ENCODE results near the gene ADGRD1.

Gene ADGRD1

DNA sequence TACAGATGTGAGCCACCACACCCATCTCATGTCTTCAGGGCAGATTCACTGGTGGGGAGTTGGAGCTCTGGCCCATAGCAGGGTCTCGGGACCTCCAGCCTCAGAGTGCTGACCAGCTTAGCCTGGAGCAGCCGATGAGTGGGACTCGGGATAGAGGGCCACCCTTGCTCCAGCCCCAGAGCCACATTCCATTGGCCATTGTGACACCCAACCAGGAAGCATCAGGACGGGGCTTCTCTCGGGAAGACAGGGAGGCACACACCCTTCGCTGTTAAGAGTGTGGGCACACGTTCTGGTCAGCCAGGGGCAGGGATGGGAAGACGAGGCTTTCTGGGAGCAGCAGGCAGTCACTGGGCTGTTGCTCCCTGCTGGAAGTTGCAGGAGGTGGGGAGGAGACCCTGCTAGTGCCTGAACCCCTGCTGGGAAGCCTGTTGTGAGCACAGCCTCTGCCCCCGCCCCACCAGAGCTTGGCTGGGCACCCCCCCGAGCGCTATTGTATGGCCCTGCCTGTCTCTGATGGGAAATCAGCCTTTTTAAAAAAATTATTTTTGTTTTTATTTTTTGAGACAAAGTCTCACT, 1.6 kb downstream of the ADGRD1 start:
- no peak for TF ChIP-seq RAD21 (IDR thresholded peaks at IDR 0.05; ENCODE audit: low read depth)
- no peak for TF ChIP-seq NFIC (IDR thresholded peaks at IDR 0.05)
- TF ChIP-seq EP300 (IDR thresholded peaks at IDR 0.05; ENCODE audit: borderline replicate concordance) = no peak
- no peak for TF ChIP-seq YY1 (IDR thresholded peaks at IDR 0.05; ENCODE audit: low read depth)
- no peak for TF ChIP-seq TAF1 (IDR thresholded peaks at IDR 0.05; ENCODE audit: low read depth)
- TF ChIP-seq EGR1 (IDR thresholded peaks at IDR 0.05) = no peak
- TF ChIP-seq MAX (IDR thresholded peaks at IDR 0.05) = no peak
- no peak for TF ChIP-seq TCF12 (IDR thresholded peaks at IDR 0.05; ENCODE audit: low read depth)
- TF ChIP-seq USF1 (IDR thresholded peaks at IDR 0.05) = no peak
- no peak for TF ChIP-seq FOXM1 (IDR thresholded peaks at IDR 0.05; ENCODE audit: borderline replicate concordance, low read depth)
- no peak for TF ChIP-seq CEBPB (IDR thresholded peaks at IDR 0.05)
- TF ChIP-seq CREB1 (IDR thresholded peaks at IDR 0.05; ENCODE audit: low read depth) = no peak
- no peak for TF ChIP-seq ZBTB7A (IDR thresholded peaks at IDR 0.05; ENCODE audit: low read depth)

- TF ChIP-seq USF1 (IDR thresholded peaks at IDR 0.05) = no peak
- TF ChIP-seq FOXM1 (IDR thresholded peaks at IDR 0.05; ENCODE audit: borderline replicate concordance, low read depth) = no peak
- TF ChIP-seq TAF1 (IDR thresholded peaks at IDR 0.05; ENCODE audit: low read depth) = no peak
- no peak for TF ChIP-seq TCF12 (IDR thresholded peaks at IDR 0.05; ENCODE audit: low read depth)
- no peak for TF ChIP-seq CEBPB (IDR thresholded peaks at IDR 0.05)
- no peak for TF ChIP-seq CREB1 (IDR thresholded peaks at IDR 0.05; ENCODE audit: low read depth)
- no peak for TF ChIP-seq ZBTB7A (IDR thresholded peaks at IDR 0.05; ENCODE audit: low read depth)
- TF ChIP-seq NFIC (IDR thresholded peaks at IDR 0.05) = no peak
- no peak for TF ChIP-seq TEAD4 (IDR thresholded peaks at IDR 0.05)
- TF ChIP-seq EP300 (IDR thresholded peaks at IDR 0.05; ENCODE audit: borderline replicate concordance) = no peak
- TF ChIP-seq YY1 (IDR thresholded peaks at IDR 0.05; ENCODE audit: low read depth) = no peak
Measured at GRCh38 chr12:130956009-130956408, 2.3 kb downstream of the ADGRD1 start.

GRCh38 chr12:130956456-130957303, 3.0 kb downstream of the ADGRD1 start:
- no peak for TF ChIP-seq TAF1 (IDR thresholded peaks at IDR 0.05; ENCODE audit: low read depth)
- no peak for TF ChIP-seq TEAD4 (IDR thresholded peaks at IDR 0.05)
- no peak for TF ChIP-seq YY1 (IDR thresholded peaks at IDR 0.05; ENCODE audit: low read depth)
- TF ChIP-seq EP300 (IDR thresholded peaks at IDR 0.05; ENCODE audit: borderline replicate concordance) = no peak
- TF ChIP-seq MAX (IDR thresholded peaks at IDR 0.05) = no peak
- no peak for TF ChIP-seq TCF12 (IDR thresholded peaks at IDR 0.05; ENCODE audit: low read depth)
- no peak for TF ChIP-seq REST (IDR thresholded peaks at IDR 0.05; ENCODE audit: low read depth)
- TF ChIP-seq USF1 (IDR thresholded peaks at IDR 0.05) = no peak
- no peak for TF ChIP-seq CREB1 (IDR thresholded peaks at IDR 0.05; ENCODE audit: low read depth)
- no peak for TF ChIP-seq CEBPB (IDR thresholded peaks at IDR 0.05)
- TF ChIP-seq FOXM1 (IDR thresholded peaks at IDR 0.05; ENCODE audit: borderline replicate concordance, low read depth) = no peak
- no peak for TF ChIP-seq ZBTB7A (IDR thresholded peaks at IDR 0.05; ENCODE audit: low read depth)
- TF ChIP-seq EGR1 (IDR thresholded peaks at IDR 0.05) = no peak
- no peak for TF ChIP-seq NFIC (IDR thresholded peaks at IDR 0.05)
- TF ChIP-seq RAD21 (IDR thresholded peaks at IDR 0.05; ENCODE audit: low read depth) = no peak

- TF ChIP-seq CEBPB (IDR thresholded peaks at IDR 0.05) (no peak), ZBTB7A (IDR thresholded peaks at IDR 0.05; ENCODE audit: low read depth) (no peak), CREB1 (IDR thresholded peaks at IDR 0.05; ENCODE audit: low read depth) (no peak), FOXM1 (IDR thresholded peaks at IDR 0.05; ENCODE audit: borderline replicate concordance, low read depth) (no peak), TEAD4 (IDR thresholded peaks at IDR 0.05) (no peak), NFIC (IDR thresholded peaks at IDR 0.05) (no peak), EP300 (IDR thresholded peaks at IDR 0.05; ENCODE audit: borderline replicate concordance) (no peak), YY1 (IDR thresholded peaks at IDR 0.05; ENCODE audit: low read depth) (no peak), TCF12 (IDR thresholded peaks at IDR 0.05; ENCODE audit: low read depth) (no peak), EGR1 (IDR thresholded peaks at IDR 0.05) (no peak), USF1 (IDR thresholded peaks at IDR 0.05) (no peak), REST (IDR thresholded peaks at IDR 0.05; ENCODE audit: low read depth) (no peak), RAD21 (IDR thresholded peaks at IDR 0.05; ENCODE audit: low read depth) (no peak), TAF1 (IDR thresholded peaks at IDR 0.05; ENCODE audit: low read depth) (no peak), MAX (IDR thresholded peaks at IDR 0.05) (no peak)
Measured at GRCh38 chr12:130957304-130957621, 3.6 kb downstream of the ADGRD1 start.
